NCI-H748 (cell line): ENCODE data around the gene ADD2.
"Not testable (repeated sequence)": the region's sequence is repeated elsewhere in the genome, so short reads cannot be mapped to it uniquely, and the experiment has no call there.

Experiments used
- DNase-seq: peaks from one replicate; lab custom pipeline; 2025; ENCODE audit not compliant: unreplicated experiment; lab: John Stamatoyannopoulos, UW

The ADD2 gene

DNA sequence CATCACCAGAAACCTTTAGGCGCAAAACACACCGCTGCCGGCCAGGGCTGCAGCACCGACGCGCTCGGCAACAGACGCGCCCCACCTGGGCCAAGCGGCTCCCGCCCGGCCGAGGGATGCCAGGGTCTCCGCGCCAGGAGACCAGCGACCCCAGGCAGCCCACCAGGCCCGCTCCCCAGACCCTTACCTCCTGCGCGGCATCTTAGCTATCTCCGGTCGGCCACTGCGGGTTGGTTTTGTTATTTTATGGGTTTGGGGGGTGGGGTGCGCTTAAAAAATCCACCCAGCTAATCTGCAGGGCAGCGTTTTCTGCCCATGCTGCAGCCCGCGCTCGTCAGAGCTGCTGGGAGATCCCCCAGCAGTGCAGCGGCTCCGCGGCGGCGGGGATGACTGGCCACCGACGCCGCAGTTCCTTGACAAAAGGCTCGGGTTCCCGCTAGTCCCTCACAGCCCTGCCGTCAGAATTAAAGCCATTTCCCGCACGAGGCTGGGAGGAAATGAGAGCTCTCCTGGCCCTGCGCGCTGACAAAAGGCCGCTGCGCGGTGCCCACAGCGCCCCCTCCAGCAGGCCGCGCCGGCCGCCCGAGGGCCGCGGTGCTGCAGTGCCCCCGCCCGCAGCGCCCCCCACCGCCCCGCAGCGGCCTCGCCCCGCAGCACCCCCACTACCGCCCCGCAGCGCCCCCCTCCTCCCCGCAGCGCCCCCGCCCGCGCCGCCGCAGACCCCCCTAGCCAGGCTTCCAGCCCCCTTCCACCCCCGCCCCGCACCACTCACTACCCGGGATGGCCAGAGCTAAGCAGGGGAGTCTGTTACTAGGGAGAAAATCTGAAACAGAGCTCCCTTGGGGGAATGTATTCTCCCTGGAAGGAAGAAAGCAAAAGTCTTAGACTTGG, at the start of gene ADD2:
Gene ADD2 (minus strand): TSS at position 502 of the 891 bp plus-strand sequence. CDS start 61,792 bp downstream, outside the sequence.
- DNase-seq: peak; percentile 80

- no peak for DNase-seq
Measured at GRCh38 chr2:70817284-70817954, 49.4 kb upstream of the ADD2 start.

- no peak for DNase-seq
Measured at GRCh38 chr2:70816726-70817125, 48.7 kb upstream of the ADD2 start.

DNA sequence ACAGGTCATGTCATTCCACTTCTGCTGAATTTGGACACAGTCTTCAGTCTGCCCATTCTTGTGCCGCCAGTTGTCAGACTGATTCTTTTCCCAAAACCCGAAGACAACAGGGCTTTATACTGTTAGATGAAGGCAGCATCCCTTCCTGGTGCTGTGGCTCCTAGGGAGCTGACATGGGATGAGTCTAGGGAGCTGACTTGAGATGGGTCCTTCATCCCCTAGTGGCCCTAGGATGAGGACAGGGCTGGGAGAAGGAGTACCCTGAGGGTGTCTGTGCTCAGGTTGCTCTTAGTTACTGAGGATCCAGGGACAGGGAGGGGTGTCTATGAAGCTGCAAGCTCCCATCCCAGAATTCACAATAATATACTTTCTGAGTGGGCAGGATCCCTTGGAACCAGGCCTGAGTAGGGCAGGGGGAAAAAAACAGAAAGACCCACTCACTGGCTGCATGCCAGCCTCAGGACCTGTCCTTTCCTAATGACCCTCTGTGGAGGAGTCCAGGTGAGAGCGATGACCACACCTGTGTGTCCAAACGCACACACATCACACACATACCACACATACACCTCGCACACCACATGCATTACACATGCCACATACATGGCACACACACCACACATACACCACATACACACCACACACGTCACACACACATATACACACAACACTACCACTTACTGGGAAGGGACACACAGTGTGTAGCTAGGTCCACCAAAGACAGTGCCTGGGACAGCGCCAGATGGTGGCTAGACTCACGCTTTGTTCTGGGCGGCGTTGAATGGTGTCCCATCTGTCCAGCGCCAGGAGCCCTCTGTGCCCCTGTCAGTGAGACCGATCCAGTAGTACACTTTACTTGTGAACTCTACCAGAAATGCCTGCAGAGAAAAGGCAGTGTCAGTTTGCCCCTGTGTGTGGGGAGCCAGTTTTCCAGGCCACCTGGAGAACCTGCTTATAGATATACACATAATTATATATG, 41.3 kb upstream of the ADD2 start:
- DNase-seq: no peak

DNA sequence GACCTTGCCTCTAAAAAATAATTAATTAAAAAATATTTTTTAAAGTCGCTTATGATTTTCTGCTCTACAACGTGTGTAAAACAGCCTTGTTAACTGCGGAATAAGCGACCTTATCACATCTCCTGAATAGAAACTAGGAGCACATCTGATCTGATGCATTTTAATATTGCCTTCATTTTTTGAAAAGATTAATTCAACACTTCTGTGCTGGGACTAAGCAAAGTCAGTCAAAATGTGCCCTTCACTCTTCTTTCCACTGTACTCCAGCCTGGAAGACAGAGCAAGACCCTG, 39.8 kb upstream of the ADD2 start:
- no peak for DNase-seq

DNA sequence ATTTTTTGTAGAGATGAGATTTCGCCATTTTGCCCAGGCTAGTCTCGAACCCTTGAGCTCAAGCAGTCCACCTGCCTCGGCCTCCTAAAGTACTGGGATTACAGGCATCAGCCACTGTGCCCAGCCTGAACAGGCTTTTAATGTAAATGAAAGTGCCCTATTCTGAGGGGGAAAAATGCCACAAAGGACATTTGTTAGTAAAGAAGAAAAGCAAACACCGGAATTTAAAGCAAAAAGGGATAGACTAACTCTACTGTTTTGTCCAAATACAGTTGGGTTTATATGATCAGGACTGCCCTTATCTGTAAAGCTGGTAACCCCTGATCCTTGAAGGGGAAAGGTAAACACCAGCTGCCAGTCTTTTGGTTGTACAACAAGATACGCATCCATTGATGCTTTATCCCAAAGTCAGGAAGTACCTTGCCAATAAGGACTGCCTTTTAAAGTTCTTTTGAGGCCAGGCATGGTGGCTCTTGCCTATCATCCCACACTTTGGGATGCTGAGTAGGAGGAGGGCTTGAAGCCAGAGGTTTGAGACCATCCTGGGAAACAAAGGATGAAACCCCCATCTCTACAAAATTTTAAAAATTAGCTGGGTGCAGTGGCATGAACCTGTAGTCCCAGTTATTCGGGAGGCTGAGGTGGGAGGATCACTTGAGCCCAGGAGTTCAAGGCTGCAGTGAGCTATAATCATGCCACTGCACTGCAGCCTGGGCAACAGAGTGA, 39.3 kb upstream of the ADD2 start:
- DNase-seq: peak; percentile 62

DNA sequence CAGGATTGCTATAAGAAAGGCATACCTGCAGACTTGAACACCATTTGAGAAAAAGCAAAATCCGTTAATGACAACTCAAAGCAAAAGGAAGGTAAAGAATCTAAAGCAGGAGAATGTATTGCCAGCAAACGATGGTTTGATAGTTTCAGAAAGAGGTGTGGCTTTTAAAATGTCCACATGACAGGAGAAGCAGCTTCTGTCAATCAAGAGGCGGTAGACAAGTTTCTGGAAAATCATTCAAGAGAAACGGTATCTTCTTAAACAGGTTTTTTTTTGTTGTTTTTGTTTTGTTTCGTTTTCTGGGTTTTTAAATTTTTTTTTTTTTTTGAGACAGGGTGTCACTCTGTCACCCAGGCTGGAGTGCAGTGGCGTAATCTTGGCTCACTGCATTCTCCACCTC, 38.6 kb upstream of the ADD2 start:
- no peak for DNase-seq

GRCh38 chr2:70806013-70806412, 38.0 kb upstream of the ADD2 start:
- DNase-seq: peak; percentile 2

GRCh38 chr2:70801607-70802263, 33.7 kb upstream of the ADD2 start:
- DNase-seq: no peak

- no peak for DNase-seq
Measured at GRCh38 chr2:70799706-70800105, 31.7 kb upstream of the ADD2 start.

DNA sequence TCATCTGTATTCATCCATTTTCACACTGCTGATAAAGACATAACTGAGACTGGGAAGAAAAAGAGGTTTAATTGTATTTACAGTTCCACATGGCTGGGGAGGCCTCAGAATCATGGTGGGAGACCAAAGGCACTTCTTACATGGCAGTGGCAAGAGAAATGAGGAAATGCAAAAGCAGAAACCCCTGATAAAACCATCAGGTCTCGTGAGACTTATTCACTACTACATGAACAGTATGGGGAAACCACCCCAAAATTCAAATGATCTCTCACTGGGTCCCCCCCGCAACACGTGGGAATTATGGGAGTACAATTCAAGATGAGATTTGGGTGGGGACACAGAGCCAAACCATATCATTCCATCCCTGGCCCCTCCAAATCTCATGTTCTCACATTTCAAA, 30.0 kb upstream of the ADD2 start:
- DNase-seq: not testable (repeated sequence)

GRCh38 chr2:70797506-70797905, 29.5 kb upstream of the ADD2 start:
- DNase-seq: no peak

DNA sequence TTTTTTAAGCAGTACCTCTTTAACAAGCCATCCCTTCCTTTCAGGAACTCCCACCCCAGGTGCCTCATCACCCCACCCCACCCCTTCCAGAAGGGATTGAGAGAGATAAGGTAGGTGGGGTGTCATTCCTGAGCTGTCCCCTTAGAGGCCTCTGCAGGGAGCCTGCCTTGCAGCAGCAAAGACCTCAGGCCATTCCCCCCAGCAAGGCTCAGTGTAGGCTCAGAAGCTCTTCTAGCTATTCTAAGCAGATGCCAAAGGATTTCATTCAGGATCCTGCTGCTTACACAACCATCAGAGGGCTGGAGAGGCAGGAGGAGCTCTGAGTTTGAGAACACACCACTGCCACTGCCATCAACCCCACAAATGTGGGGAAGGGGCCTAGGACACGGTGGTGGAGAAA, 28.3 kb upstream of the ADD2 start:
- no peak for DNase-seq

DNA sequence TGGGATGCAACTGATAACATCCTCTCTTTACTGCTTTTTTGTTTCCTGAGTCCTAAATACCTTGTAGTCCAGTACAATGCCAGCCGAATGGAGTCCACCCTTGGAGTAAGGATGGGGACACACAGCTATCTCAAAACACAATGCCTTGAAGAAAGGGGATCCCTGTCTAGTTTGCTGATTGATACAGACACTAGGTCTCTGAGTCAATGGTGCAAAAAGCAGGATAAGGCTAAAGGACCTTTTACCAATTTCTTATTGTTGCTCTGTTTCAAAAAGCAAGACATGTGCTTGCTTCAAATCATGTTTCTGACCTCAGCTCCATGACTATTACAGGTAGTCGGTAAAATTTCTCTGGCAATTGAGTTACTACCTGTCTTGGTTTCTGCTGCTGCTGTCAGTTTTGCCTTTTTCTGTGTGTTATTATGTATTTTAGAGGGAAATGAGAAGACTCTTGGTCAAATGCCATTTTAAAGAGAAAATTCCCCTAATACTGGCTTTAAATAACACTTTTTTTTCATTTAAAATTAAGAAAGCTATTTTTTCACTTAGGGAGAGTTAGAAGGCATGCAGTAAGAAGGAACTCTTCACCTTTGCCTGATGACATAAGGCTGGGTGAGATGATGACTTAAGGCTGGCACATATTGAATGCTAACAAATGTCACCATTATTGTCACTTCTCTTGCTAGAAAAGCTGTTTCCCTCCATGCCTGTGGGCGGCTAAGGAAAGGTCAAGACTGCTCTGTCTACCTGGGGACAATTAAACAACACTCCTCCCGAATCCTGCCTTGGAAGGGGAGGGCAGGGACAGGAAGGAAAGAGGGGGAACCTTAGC, 27.4 kb upstream of the ADD2 start:
- DNase-seq: no peak

DNA sequence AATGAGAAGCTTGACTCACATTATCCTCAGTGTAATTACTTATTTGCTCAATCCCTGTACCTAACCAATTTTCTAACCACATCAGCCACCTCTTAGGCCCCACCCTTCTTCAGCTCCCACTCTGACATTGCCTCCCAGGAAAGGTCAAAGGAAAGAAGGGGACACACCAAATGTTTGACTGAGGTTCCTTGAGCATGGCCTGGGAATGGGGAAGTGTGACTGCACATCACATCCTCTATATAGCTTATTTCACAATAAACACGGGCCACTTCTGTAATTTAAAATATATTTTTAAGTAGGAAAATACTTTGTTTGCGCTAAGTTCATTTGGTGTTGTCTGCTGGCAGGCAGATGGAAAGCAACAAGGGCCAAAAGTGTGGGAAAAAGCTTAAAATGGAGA, 25.4 kb upstream of the ADD2 start:
- DNase-seq: peak; percentile 24

DNA sequence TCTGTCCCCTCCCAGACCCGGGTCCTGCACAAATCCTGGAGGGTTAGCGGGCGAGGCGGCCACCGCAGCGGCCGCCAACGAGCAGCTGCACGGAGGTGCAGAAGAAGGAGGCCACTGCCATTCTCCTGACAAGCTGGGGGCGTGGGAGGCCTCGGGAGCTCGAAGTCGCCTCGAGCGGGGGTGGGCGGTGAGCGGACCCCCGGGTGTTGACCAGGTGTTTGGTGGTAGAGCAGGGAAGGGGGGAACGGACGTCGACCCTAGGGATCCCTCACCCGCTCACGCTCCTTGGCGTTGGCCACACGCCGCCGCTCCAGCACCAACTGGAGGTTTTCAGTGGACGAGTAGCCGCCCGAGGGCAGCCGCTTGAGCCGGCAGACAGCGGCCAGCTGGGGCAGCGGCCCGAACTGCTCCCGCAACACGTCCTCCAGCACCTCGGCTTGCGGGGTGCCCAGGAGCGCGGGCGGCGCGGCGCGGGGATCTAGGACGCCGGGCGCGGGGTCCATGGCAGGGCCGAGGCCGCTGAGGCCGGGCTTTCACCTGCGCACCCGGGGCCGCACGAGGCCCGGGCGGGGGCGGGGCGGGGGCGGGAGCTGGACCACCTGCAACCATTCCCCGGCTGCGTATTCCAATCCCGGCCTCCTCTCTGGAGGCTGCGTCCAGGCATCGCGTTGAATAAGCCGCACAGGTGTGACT, 22.3 kb upstream of the ADD2 start, which contains the start of gene FIGLA:
Gene FIGLA (minus strand): TSS at position 508 of the 693 bp plus-strand sequence. CDS start 5 bp downstream, at position 503.
- DNase-seq: peak; percentile 68

- DNase-seq: peak; percentile 73
Measured at GRCh38 chr2:70789304-70790135, 21.5 kb upstream of the ADD2 start.
